OCI-LY3 (cell line): ENCODE data around the gene COA8.

Source experiments
- H2AFZ ChIP-seq: fragments of 200-600, 300-600 bp; shearing (Covaris generic); 2 replicates; pipeline ENCODE4 v1.6.0; 2014; ENCODE audit warnings: antibody characterized with exemption, low read depth, low read length
- H3K27ac ChIP-seq: fragments of 200-600, 300-600 bp; sonication (generic); 2 replicates; pipeline ENCODE4 v1.5.1; 2014; ENCODE audit warnings: mild to moderate bottlenecking, low read length, moderate library complexity, mixed read lengths
- H3K27me3 ChIP-seq: fragments of 200-600, 300-600 bp; sonication (generic); 2 replicates; pipeline ENCODE4 v1.6.1; 2014; ENCODE audit warnings: low read depth, low read length, mixed read lengths
- H3K36me3 ChIP-seq: fragments of 200-600, 300-600 bp; sonication (generic); replicated peaks from 2 replicates; pipeline ENCODE3; 2014; ENCODE audit warnings: low read depth, low read length, mixed read lengths
- H3K4me1 ChIP-seq: fragments of 300-600, 200-600 bp; sonication (generic); 2 replicates; pipeline ENCODE4 v1.6.1; 2014; ENCODE audit warnings: low read length, mixed read lengths
- H3K4me2 ChIP-seq: fragments of 200-600, 300-600 bp; sonication (generic); 2 replicates; pipeline ENCODE4 v1.6.1; 2014; ENCODE audit warnings: low read length, mixed read lengths
- H3K4me3 ChIP-seq: fragments of 300-600, 200-600 bp; sonication (generic); 2 replicates; pipeline ENCODE4 v1.5.1; 2014; ENCODE audit warnings: antibody characterized with exemption, mild to moderate bottlenecking, low read length, moderate library complexity
- H3K79me2 ChIP-seq: fragments of 300-600, 200-600 bp; shearing (Covaris generic); 2 replicates; pipeline ENCODE4 v1.6.1; 2014; ENCODE audit warnings: mild to moderate bottlenecking, low read length, mixed read lengths
- H3K9ac ChIP-seq: fragments of 300-600, 200-600 bp; shearing (Covaris generic); 2 replicates; pipeline ENCODE4 v1.6.0; 2014; ENCODE audit warnings: mild to moderate bottlenecking, low read length, moderate library complexity
- H3K9me3 ChIP-seq: fragments of 200-600, 300-600 bp; shearing (Covaris generic); 2 replicates; pipeline ENCODE4 v1.6.1; 2014; ENCODE audit warnings: low read length, mixed read lengths; ENCODE audit not compliant: insufficient read depth
- H4K20me1 ChIP-seq: fragments of 200-600, 300-600 bp; sonication (generic); 2 replicates; pipeline ENCODE4 v1.6.1; 2016; ENCODE audit warnings: low read length, mixed read lengths; ENCODE audit not compliant: insufficient read depth
- EZH2phosphoT487 ChIP-seq: fragments of 200-600 bp; shearing (Covaris generic); IDR thresholded peaks from 2 replicates; pipeline ENCODE4 v1.6.1; 2018; ENCODE audit warnings: antibody characterized with exemption, mixed run types, low read depth
- TF ChIP-seq, protein P1 (sequence below): fragments of 200-600, 300-600 bp; sonication (generic); IDR thresholded peaks from 2 replicates; pipeline ENCODE4 v1.5.1; 2014; ENCODE audit warnings: antibody characterized with exemption, low read length, low read depth

COA8 gene

DNA sequence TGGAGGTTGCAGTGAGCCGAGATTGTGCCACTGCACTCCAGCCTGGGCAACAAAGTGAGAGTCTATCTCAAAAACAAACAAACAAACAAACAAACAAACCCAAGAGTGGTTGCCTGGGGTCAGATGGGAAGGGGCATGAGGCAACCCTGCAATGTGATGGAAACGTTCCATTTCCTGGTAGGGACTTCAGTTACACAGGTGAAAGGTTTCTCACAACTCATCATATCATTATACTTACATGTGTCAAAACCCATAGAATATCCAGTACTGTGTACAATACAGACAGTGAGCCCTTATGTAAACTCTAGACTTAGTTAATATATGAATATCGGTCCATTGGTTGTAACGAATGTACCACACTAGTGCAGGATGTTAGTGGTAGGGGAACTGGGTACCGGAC, 59.1 kb downstream of the COA8 start:
- Histone ChIP-seq H3K27me3 (no peaks in the 10 kb centered on the region), H3K36me3 (no peaks in the 10 kb centered on the region), H3K4me3 (peak overlapping the region; percentile 63), H2AFZ (peak overlapping the region; percentile 72; the same call in 1 of the 2 replicates), H3K27ac (no peak overlapping the region), H4K20me1 (no peaks in the 10 kb centered on the region), H3K4me2 (peak overlapping the region; percentile 74), H3K9ac (peak overlapping the region; percentile 25; the same call in 1 of the 2 replicates), H3K79me2 (no peaks in the 10 kb centered on the region), H3K9me3 (no peaks in the 10 kb centered on the region), H3K4me1 (peaks cover 31% of the 10 kb centered on the region)
- no peak for TF ChIP-seq EZH2phosphoT487
- TF ChIP-seq, protein P1, sequence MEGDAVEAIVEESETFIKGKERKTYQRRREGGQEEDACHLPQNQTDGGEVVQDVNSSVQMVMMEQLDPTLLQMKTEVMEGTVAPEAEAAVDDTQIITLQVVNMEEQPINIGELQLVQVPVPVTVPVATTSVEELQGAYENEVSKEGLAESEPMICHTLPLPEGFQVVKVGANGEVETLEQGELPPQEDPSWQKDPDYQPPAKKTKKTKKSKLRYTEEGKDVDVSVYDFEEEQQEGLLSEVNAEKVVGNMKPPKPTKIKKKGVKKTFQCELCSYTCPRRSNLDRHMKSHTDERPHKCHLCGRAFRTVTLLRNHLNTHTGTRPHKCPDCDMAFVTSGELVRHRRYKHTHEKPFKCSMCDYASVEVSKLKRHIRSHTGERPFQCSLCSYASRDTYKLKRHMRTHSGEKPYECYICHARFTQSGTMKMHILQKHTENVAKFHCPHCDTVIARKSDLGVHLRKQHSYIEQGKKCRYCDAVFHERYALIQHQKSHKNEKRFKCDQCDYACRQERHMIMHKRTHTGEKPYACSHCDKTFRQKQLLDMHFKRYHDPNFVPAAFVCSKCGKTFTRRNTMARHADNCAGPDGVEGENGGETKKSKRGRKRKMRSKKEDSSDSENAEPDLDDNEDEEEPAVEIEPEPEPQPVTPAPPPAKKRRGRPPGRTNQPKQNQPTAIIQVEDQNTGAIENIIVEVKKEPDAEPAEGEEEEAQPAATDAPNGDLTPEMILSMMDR, result no peak

DNA sequence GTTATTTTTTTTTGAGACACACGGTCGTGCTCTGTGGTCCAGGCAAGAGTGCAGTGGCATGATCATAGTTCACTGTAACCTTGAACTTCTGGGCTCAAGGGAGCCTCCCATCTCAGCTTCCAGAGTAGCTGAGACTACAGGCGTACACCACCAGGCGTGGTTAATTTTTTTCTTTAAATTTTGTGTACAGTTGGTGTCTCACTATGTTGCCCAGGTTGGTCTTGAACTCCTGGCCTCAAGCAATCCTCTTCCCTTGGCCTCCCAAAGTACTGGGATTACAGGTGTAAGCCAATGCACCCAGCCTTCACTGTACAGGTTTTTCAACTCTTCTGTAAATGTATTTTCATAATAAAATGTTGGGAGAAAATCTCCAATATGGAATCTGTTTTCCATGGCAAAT, 60.5 kb downstream of the COA8 start:
- Histone ChIP-seq H3K4me1 (peaks cover 37% of the 10 kb centered on the region), H2AFZ (no peak overlapping the region), H3K4me2 (no peak overlapping the region)

DNA sequence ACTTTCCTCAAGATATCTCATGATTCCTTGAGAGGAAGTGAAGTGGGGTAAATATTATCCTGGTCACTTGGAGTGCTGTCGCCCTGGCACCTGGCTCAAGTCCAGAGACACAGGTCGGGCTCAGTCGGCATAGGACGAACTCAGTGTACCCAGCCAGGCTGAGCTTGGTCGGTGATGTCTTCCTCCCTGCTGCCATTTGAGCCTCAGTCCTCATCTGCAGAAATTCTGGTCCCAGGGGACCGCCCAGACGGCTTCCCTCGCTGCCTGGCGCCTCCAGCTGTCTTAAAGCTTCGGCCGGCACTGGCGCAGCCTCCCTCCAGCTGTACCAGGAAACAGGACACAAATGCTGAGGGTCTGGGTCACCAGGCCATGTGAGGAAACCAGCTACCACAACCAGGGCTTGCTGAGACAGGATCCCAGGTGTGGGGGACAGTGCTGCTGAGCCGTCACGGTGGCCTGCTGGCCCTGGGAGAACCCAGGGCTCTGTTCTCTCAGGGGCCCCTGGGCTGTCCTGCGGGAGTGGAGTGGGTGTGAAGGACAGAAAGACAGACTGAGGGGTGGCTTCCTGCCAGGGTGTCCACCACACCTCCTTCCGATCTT, 61.2 kb downstream of the COA8 start:
- Histone ChIP-seq H3K9me3 (no peaks in the 10 kb centered on the region), H3K4me1 (peaks cover 38% of the 10 kb centered on the region), H3K27me3 (no peaks in the 10 kb centered on the region), H3K36me3 (no peaks in the 10 kb centered on the region), H4K20me1 (no peaks in the 10 kb centered on the region), H3K79me2 (no peaks in the 10 kb centered on the region), H3K4me3 (no peak overlapping the region), H3K4me2 (no peak overlapping the region), H2AFZ (no peak overlapping the region), H3K27ac (no peak overlapping the region), H3K9ac (no peak overlapping the region)
- TF ChIP-seq, protein P1, result no peak
- no peak for TF ChIP-seq EZH2phosphoT487

More for the DNA sequence above, 60.5 kb downstream of the COA8 start:
- H4K20me1 ChIP-seq, result no peaks in the 10 kb centered on the region
- TF ChIP-seq, protein P1, result no peak
- no peak for TF ChIP-seq EZH2phosphoT487
- no peak overlapping the region for H3K27ac ChIP-seq
- no peaks in the 10 kb centered on the region for H3K27me3 ChIP-seq
- no peak overlapping the region for H3K9ac ChIP-seq
- no peak overlapping the region for H3K4me3 ChIP-seq
- no peaks in the 10 kb centered on the region for H3K79me2 ChIP-seq
- no peaks in the 10 kb centered on the region for H3K9me3 ChIP-seq
- no peaks in the 10 kb centered on the region for H3K36me3 ChIP-seq

DNA sequence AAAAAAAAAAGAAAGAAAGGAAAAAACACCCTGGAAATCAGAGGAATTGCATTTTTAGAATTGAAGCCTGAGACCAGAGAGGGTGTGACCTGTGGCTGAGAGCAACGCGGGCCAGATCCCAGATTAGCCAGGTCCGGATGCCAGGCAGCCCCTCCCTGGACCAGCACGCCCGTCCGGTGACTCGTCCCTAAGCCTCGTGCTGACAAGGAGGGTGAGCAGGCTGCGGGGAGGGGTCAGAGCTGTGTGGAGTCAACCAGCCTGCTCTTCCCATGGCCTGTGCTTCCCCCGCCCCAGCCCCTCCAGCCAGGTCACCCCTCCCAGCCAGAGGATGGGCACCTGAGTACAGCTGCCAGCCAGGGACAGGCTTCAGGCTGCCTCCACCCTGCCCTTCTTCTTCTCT, 62.1 kb downstream of the COA8 start:
- peaks cover under 1% of the 10 kb centered on the region; the same call in 1 of the 2 replicates for H4K20me1 ChIP-seq
- peak overlapping the region; percentile 30; the same call in 1 of the 2 replicates for H3K9ac ChIP-seq
- peak overlapping the region; percentile 58 for H3K4me3 ChIP-seq
- H3K36me3 ChIP-seq, result no peaks in the 10 kb centered on the region
- peak overlapping the region; percentile 85 for H3K4me2 ChIP-seq
- H3K27me3 ChIP-seq, result no peaks in the 10 kb centered on the region
- H2AFZ ChIP-seq, result peak overlapping the region; percentile 86
- H3K4me1 ChIP-seq, result peaks cover 38% of the 10 kb centered on the region
- H3K27ac ChIP-seq, result peak overlapping the region; percentile 9; the same call in 1 of the 2 replicates
- H3K79me2 ChIP-seq, result peaks cover 8% of the 10 kb centered on the region
- TF ChIP-seq EZH2phosphoT487, result no peak
- TF ChIP-seq, protein P1, result no peak
- H3K9me3 ChIP-seq, result no peaks in the 10 kb centered on the region
